GM20000 (cell line): Measurements from ENCODE around the gene MINK1.
A peak's percentile ranks its signal among the peaks of the same experiment; 100 is the strongest.

Experiments
- DNase-seq: peaks from one replicate; pipeline ENCODE4 v3.0.0; 2012; ENCODE audit warnings: low spot score
- CTCF ChIP-seq: IDR thresholded peaks from 2 replicates; pipeline ENCODE4 v1.5.1; 2012; ENCODE audit warnings: mild to moderate bottlenecking, control low read depth; ENCODE audit errors: extremely low read depth, missing control alignments

Gene MINK1

GRCh38 chr17:4928881-4929280 lies 95.7 kb downstream of the MINK1 start:
- TF ChIP-seq CTCF: no peak

GRCh38 chr17:4931963-4932362 lies 98.8 kb downstream of the MINK1 start, which contains the start of gene GP1BA:
Gene GP1BA, plus strand, starts transcription at chr17:4932277. Its CDS starts 328 bp downstream, at chr17:4932605.
- peak; percentile 53 for DNase-seq
- TF ChIP-seq CTCF: no peak

More at GRCh38 chr17:4928881-4929280, 95.7 kb downstream of the MINK1 start:
- DNase-seq: no peak

- no peak for DNase-seq
- TF ChIP-seq CTCF: no peak
These were observed 99.6 kb downstream of the MINK1 start for GRCh38 chr17:4932756-4933155.

- no peak for DNase-seq
- TF ChIP-seq CTCF: no peak
These were observed 100.5 kb downstream of the MINK1 start for GRCh38 chr17:4933646-4934045.

DNA sequence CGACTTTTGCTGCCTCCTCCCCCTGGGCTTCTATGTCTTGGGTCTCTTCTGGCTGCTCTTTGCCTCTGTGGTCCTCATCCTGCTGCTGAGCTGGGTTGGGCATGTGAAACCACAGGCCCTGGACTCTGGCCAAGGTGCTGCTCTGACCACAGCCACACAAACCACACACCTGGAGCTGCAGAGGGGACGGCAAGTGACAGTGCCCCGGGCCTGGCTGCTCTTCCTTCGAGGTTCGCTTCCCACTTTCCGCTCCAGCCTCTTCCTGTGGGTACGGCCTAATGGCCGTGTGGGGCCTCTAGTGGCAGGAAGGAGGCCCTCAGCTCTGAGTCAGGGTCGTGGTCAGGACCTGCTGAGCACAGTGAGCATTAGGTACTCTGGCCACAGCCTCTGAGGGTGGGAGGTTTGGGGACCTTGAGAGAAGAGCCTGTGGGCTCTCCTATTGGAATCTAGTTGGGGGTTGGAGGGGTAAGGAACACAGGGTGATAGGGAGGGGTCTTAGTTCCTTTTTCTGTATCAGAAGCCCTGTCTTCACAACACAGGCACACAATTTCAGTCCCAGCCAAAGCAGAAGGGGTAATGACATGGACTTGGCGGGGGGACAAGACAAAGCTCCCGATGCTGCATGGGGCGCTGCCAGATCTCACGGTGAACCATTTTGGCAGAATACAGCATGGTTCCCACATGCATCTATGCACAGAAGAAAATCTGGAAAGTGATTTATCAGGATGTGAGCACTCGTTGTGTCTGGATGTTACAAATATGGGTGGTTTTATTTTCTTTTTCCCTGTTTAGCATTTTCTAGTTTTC lies 101.2 kb downstream of the MINK1 start:
- TF ChIP-seq CTCF: peak; percentile 11
- DNase-seq: peak; percentile 67

DNA sequence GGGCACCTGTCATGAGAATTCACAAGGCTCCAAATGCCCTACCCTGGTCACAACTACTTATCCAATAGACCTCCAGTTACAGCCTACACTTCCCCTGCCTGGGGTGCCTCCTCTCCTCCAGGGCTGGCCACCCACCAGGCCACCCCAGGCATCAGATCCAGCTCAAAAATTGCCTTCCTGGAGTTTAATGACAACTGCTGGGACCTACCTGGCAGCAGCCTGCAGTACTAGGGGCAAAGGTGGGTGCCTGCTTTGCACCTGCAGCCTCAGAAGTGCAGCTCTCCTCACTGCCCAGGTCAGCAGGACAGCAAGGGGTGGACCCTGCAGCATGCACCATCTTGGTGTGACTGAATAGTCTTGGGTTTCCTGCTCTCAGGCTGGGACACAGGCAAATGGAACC lies 102.5 kb downstream of the MINK1 start:
- TF ChIP-seq CTCF: no peak

GRCh38 chr17:4936436-4936835 lies 103.3 kb downstream of the MINK1 start:
- DNase-seq: no peak
- TF ChIP-seq CTCF: no peak

More for the DNA sequence above, 102.5 kb downstream of the MINK1 start:
- no peak for DNase-seq
